Measurements from ENCODE around the gene SPRR4.
"Not testable (repeated sequence)": the region's sequence is repeated elsewhere in the genome, so short reads cannot be mapped to it uniquely, and the experiment has no call there.

SPRR4 gene

DNA sequence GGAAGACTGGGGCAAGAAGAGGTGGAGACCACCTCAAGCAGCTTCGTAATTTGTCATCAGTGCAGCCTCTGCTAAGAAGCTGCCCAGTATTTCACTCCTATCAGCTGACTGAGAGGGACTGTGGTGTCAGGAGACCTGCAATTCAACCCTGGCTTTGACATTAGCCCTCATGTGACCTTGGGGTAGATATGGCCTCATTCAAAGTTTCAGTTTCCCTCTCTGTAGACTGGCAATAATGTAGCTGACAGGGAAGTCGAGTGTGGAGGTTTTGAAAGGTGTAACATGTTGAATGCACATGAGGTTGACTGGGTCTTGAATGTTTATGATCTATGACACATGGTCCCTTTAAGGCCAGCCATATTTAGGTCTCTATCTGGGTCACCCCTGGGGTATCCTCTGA, 2.2 kb upstream of the SPRR4 start:
- no peak for DNase-seq

DNA sequence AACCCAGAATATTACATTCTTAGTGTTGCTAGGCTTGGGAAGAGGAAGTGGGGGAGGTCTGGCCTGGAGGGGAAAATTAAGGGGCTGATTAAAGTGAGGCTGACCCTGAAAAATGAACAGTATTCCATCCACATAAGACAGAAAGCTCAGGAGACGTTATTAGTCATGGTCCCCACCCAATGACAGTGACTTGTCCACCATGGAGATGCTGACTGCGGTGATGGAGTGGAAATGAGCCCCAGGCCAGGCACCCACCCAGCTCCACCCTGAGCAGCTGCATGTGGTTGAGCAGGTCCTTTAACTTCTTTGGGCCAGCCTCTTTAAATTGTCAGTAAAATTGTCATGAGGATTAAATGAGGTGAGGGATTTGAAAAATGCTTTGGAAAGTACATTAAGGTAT, 1.4 kb upstream of the SPRR4 start:
- no peak for DNase-seq

DNA sequence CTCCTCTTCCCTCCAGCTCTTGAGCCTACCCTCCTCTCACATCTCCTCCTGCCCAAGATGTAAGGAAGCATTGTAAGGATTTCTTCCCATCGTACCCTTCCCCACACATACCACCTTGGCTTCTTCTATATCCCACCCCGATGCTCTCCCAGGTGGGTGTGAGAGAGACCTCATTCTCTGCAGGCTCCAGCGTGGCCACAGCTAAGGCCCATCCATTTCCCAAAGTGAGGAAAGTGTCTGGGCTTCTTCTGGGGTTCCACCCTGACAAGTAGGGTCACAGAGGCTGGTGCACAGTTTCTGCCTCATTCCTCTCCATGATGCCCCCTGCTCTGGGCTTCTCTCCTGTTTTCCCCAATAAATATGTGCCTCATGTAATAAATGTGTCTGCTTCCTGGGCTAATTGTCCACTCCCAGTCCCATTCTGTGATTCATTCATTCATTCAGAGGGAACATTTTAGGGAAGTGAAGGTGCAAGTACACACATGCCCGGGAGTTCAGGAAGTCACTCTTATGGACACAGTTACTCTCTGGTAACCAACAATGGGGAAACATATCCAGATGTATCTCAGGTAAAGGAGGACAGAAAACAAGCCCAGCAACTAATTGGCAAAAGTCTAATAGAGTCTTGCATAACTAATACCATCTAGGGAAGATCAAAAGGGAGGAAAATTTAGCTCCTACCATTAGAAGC, 1.9 kb downstream of the SPRR4 start:
- DNase-seq, result no peak

DNA sequence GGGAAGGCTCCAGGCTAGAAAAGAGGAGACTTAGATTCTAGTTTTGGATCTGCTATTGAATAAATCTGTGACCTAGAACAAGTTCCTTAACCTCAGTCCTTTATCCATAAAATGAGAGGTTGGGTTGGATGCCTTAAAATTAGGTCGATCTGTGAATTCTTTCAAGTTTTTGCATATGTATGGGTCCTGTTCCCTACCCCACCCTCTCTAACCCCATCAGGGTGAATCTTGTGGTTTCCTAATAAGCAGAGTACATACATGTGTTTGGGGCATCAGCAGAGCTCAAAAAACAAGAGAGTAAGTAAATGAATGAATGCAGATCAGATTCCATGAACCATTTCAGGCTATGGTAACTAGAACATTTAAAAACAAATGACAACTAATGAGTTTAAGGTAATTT, 6.2 kb downstream of the SPRR4 start:
- no peak for DNase-seq

DNA sequence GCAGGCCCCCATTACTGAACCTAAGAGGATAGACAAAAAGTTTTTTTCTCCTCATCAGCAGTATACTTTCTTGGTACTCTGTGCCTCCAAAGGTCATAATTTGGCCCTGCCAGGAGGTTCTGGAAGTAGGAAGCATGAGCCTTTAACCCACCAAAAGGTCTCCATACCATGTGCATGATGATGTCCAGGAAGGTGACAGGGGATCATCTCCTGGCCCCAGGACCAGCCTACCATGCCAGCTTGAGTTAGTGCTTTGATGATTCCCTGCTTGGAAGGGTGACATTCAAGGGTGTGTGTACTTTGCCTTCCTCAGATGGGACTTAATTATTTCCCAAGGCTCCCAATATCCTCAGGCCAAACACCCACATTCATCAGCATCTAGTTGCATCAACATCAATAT, 7.2 kb downstream of the SPRR4 start:
- DNase-seq, result no peak

DNA sequence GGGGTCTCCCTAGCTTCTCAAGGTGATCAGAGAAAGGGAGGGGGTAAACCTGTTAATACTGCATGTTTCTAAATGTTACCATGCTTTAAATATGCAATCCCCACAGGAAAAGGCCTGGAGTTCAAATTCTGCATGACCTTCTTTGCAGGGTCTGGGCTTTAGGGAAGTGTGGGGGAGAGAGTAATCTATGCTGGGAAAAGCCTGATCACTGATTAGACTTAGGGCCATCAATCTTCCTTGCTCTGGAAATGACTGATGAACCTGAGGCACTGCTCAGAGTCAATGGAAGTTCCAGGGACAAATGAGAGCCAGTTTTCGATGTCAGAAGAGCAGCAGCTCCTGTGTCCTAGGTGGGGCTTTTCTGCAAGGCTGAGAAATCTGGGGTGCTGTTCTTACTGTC, 10.2 kb downstream of the SPRR4 start:
- DNase-seq, result no peak

DNA sequence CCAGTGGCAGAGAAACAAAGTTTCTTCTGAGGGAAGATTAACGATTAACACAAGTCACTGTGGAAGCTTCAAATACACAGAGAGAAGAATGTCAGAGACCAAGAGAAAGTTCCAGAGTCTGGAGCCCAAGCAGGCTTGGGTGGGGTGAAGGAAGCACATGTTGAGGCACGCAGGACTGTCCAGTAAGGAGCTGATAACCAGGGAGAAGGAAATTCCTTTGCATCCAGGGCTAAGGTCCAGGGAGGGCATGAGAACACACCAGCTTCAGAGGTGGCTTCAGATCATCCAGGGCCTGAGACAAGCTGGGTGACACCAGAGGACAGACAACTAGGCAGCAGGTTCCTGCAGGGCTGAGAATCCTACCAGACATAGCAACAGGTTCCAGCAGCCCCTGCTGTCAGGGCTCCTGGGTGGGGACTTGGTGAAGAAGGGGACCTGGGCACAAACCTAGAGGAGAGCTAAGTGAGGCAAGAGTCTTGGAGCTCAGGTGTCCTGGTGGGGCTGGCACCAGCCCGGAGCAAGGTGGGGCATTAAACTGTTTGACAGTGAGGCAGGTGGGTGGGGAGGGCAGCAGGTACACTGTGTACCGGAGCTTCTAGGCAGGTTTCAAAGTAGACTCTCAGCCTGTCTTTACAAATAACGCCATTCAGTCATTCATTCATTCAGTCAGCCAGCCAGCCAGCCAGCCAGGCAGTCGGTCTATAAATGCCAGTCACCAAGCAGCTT, 10.9 kb downstream of the SPRR4 start:
- DNase-seq, result no peak

DNA sequence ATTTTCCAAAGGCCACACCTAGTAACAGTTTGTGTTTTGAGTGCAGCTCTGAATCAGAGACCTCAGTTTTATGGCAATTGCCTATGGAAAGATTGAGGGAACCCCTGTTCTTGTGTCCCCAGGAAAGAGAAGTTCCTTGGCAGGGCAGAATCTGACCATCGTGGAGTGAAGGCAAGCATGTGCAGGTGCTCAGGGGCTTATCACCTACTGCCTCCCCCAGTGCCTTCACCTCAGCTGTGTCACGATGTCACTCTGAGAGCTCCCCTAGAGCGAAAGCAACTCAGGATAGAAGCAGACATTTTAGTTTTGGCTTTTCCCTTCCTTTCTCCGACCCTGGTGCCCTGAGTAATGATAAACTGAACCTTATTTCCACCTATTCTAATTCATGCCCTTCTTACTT, 11.6 kb downstream of the SPRR4 start:
- no peak for DNase-seq

DNA sequence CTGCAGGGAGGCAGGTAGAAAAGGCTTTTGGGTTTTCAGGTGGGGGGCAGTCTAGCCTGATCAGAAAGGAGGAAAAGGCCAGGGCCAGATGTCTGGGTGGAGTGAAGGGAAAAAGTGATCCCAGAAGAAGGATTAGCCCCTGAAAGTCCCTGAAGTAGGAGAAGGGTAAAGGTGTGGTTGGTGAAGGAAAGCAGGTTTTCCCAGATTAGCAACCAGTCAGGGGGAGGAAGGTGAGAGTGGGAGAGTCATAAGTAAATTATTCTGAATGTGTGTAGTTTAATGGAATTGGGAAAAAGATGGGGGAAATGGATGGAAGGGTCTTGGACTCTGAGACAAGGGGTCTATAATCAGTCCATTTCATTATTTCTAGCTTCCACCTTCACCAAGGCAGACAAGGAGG, 12.8 kb downstream of the SPRR4 start:
- DNase-seq, result no peak

DNA sequence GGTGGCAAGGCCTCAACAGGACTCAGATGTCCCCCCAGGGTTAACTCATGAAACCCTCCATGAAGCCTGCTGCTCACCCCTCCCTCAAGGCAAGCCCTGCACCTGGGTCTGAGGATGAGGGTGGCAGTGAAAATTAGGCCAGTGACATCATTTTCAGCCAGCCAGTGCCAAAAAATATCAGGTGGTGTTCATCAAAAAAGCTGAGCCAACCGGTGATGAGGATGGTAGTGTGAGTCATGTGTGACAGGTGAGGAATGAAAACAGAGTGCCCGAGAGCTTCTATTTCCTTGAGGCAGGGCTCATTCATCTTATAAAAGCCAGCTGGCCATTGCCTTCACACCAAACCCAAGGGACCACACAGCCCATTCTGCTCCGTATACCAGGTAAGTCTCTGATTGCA, 13.3 kb downstream of the SPRR4 start, which contains the start of gene SPRR1A:
TSS of gene SPRR1A (plus strand) at position 339 of the 400 bp plus-strand sequence. CDS start 1,150 bp downstream, outside the sequence.
- no peak for DNase-seq

DNA sequence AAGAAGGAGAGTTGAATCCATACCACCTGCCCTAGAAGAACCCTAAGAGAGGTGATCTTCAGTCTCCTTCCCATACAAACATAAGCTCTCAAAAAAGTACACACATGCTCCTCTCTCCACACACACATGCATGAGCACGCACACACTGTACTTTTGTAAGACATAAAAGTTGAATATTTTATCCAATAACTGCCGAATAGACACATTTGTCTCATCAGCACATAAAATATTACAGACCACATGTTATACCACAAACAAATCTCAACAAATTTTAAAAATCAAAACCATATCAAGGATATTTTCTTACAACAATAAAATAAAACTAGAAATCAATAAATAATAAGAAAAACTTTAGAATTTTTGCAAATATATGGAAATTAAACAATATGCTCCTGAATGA, 16.1 kb downstream of the SPRR4 start:
- DNase-seq, result no peak

DNA sequence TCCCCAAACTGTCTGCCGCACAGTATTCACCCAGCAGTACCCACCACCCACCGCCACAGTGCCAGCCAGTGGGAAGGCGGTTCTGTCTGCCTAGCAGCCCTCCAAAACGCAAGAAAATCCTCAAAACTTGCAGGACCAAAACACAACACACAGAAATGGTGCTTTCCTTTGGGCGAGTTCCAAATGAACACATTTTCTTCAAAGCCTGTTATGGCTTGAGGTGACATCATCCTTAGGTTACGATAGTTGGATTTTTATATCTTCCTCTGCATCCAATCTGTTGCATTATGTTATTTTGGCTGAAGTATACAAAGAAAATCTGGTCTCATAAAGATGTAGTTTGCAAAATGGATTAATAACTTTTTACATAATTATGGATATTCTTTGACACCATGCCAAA, 22.7 kb downstream of the SPRR4 start:
- no peak for DNase-seq

DNA sequence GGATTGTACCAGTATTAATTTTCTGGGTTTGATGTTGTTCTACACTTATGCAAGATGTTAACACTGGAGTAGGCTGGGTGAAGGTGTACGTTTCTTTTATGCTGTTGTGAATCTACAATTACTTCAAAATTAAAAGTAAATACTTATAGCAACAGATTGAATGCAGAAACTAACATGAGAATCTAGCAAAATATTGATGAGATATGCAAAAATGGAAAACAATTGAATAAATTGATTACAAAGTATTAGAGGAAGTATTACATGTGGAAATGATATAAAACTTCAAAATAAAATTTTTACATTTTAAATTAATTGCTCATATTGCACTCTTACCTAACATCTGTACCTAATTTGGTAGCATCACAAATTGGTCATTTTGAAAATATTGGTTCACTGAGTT, 25.4 kb downstream of the SPRR4 start:
- DNase-seq, result no peak

DNA sequence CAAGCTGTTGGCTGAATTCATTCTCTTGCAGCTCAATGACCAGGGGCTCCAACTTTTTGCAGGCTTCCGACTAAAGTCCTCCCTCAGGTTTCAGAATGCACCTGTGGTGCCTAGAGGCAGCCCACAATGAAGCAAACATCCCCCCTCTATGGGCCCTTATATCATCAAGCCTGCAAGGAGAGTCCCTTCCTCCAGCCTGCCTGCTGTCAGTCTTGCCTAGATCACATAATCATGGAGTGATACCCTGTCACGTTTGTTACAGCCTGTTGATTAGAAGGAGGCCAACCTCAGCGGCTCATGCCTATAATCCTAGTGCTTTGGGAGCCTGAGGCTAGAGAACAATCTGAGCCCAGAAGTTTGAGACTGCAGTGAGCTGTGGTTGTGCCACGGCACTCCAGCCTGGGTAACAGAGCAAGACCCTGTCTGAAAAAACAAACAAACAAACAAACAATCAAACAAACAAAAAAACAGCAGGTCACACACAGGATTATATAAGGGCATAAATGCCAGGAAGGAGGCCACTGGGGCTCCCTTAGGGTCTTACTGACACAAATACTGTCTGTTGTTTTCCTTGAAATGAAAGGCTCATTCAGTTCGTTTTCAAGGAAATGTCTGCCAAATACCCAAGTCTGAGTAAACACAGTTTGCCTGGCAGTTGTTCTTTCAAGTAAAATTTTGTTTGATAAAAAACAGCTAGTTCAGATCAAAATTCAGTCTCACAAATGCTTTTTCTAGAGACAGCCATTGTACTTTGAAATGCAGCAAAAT, 26.4 kb downstream of the SPRR4 start:
- DNase-seq, result no peak

DNA sequence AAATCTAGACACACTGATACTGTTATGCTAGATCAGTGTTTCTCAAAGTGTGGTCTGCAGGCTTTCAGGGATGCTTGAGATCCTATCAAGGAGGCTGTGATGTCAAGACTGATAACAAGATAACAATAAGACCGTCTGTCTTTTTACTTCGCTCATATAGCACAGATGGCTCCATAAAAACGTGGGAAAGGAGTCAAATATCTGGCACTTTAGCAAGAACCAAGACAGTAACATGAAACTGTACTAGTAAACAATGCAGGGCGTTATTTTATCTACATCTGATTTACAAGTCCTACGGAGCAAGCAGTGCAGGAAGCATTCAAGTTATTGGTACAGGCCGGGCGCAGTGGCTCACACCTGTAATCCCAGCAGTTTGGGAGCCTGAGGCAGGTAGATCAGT, 27.5 kb downstream of the SPRR4 start:
- no peak for DNase-seq

DNA sequence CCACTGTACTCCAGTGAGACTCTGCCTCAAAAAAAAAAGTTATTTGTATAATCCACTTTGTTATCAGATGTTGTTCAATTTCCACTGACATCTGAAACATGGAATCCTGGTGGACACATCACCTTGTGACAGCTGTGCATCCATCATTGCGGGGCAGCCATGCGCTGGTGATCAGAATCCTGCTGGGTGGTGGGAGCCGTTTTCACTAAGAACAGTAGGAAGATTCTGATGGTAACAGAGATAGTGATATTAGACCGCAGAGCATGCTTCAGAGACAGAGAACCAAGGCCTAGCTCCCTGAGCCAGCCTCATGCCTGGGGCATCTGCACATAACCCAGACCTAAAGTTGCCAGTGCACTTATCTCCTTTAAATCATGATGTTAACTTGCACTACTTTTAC, 28.0 kb downstream of the SPRR4 start:
- DNase-seq, result no peak

DNA sequence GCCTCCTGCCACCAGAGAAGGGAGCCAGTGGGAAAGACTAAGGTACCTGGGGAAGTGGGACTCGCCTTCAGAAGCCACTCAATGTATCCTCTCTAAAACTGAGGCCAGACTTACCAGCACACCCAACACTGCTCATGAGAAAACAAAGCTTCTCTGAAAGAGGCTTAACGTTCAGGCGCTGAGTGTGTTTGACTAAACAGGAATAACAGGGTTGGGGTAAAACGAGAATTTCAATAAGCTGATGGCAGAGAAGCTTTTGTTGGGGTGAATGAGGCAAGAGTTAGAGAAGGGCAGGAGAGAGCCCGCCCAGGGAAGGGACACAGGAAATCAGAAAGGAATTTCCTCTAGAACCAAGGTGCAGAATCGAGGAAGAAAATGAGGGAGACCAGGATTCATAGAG, 29.4 kb downstream of the SPRR4 start:
- no peak for DNase-seq

DNA sequence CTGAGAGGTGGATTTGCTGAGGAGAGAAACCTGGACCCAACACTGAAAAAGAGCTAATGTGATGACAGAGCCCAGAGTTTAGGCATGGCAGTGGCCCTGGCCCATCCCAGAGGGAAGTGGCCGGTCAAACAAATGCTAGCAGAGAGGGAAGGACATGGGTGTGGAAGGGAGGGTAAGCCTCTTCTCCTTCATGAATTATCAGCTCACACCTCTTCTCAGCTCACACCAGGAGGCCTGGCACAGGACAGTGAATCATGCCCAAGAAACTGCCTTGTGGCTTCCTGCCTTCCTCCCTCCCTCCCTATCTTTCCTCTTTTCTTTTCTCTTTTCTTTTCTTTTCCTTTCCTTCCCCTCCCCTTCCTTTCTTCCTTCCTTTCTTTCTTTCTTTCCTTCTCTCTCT, 29.8 kb downstream of the SPRR4 start:
- DNase-seq, result no peak

DNA sequence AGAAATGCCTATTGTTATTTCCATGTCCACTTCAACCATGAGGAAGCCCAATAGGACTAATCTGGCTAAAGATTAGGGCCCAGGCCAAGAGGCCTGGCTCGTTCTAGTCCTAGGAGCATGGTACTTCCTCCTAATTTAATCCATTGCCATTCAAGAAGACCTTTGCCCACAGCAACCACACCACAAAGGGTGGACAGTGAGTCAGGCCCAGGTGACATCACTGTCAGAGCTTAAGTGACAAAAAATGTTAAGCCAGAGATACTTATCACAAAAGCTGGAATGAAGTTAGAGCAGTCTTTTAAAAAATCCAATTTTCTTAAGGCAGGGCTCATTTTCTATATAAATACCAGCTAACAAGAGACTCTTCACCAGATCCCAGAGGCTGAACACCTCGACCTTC, 30.9 kb downstream of the SPRR4 start, which contains the start of gene SPRR3:
TSS of gene SPRR3 (plus strand) at position 368 of the 400 bp plus-strand sequence. CDS start 1,272 bp downstream, outside the sequence.
- DNase-seq, result no peak

DNA sequence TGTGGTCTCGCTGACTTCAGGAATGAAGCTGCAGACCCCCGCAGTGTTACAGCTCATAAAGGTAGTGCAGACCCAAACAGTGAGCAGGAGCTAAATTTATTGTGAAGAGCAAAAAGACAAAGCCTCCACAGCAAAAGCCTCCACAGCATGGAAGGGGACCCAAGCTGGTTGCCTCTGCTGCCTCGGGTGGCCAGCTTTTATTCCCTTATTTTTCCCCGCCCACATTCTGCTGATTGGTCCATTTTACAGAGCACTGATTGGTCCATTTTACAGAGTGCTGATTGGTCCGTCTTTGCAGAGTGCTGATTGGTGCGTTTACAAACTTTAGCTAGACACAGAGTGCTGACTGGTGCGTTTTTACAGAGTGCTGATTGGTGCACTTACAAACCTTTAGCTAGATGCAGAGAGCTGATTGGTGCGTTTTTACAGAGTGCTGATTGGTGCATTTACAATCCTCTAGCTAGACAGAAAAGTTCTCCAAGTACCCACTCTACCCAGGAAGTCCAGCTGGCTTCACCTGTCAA, 40.8 kb downstream of the SPRR4 start:
- DNase-seq, result not testable (repeated sequence)

DNA sequence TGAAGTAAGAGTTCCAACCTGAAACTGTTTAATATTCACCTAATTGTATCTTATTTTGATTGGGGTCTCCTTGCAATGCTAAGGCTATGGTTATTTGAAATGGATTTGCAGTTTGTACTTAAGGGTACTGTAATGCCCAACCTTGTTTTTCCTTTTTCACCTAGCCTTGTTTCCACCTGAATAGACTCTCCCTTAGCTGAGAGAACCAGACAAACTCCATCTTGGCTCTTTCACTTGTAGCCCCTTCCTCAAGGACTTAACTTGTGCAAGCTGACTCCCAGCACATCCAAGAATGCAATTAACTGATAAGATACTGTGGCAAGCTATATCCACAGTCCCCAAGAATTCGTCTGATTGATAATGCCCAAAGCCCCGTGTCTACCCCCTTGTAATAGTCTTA, 51.4 kb downstream of the SPRR4 start:
- not testable (repeated sequence) for DNase-seq
